Measurements from ENCODE around the gene PLAC1.

Gene PLAC1, protein sequence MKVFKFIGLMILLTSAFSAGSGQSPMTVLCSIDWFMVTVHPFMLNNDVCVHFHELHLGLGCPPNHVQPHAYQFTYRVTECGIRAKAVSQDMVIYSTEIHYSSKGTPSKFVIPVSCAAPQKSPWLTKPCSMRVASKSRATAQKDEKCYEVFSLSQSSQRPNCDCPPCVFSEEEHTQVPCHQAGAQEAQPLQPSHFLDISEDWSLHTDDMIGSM

GRCh38 chrX:134658002-134658759, at the start of gene PLAC1:
PLAC1 (minus strand) TSS chrX:134658471; CDS start chrX:134566682, 91,789 bp downstream.
- DNase-seq = no peak

DNA sequence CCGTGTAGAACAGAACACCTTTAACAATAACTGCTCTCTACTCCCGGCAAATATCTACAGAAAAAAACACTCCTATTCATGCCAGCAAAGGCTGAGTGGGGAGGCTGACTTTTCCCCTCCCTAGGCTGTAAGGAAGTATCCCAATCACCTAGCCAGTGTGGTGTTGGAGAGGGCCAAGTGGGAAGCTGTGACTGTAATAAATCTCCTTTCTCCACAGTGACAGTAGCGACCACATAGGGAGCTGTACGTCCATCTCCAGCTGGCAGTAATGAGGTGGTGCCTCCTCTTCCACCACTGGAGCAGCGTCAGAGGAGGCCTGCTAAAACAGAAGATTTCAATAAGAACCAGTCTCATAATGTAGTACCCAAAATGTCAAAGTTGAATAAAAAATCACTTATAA, 47.9 kb upstream of the PLAC1 start:
- DNase-seq = no peak

DNA sequence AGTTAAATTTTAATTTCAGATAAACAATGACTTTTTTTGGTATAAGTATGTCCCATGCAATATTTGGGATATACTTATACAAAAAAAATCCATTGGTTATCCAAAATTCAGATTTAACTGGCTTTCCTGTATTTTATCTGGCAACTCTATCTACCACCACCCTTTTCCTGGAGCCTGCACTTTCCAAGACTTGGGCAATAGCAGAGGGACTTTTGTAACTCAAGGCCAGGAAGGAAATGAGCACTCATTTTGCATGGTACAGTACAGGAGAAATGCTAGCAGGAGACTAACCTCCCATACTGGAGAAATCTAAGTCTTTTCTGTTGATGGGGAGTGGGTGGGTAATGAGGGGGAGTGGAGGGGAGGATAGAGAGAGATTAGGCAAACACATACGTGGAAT, 37.7 kb upstream of the PLAC1 start:
- DNase-seq = no peak

DNA sequence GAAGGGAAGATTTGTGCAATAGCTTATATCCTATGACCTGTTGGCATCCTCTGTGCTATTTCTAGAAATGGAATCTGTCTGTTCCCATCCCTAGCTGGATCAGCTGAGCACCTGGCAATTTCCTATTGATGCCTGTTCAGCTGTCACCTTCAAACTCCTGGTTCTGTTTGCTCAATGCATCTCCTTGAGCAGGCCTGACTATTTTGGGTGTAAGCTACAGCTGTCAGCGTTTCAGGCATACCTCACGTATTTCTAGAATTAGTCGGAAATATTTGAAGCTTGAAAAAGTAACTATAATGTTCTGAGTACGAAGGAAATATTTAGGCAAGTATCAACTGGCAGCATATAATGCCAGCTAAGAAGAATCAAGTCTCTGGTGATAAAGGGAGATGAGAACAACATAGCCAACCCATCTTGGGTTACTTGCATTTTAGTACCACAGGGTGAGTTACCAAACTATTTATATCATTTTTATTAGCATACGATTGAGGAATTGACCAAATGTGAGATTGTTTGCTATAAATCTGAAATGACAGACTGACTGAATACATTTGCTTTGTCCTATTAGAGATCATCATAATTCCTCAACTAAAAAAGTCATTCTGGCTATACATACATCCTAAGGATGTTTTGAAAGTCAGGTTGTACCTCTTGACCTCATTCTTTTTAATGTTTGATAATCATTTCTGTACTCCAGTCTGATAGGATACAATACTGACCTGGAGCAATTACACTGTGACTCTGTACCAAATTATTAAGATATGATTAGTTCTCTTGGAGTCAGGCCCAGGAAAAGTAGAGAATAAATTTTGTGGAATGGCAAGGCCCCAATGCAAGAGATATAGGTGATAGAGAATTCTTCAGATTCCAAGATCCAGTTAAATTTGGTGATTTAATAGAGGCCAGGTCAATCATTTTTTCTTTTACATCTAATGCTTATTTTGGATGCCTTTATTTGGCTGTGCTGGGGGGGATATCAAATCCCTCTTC, 36.4 kb upstream of the PLAC1 start:
- no peak for DNase-seq

- no peak for DNase-seq
These were observed 35.4 kb upstream of the PLAC1 start for GRCh38 chrX:134693644-134694043.

DNA sequence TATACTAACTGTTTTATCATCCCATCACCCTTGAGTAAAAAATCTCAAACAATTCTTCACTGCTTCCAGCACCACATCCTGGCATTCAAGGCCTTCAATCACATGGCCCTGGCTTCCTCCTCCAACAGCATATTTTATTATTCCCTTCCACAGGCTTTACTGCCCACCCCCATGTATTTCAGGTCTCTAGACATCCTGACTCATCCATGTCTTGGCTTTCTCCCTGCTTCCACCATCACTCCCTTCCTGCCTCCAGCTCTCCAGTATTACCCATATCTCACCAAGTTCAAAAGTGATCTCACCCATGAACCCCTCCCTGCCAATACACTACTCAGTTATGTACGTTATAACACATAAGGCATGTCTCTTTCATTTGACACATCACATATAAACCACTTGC, 34.7 kb upstream of the PLAC1 start:
- DNase-seq = no peak

DNA sequence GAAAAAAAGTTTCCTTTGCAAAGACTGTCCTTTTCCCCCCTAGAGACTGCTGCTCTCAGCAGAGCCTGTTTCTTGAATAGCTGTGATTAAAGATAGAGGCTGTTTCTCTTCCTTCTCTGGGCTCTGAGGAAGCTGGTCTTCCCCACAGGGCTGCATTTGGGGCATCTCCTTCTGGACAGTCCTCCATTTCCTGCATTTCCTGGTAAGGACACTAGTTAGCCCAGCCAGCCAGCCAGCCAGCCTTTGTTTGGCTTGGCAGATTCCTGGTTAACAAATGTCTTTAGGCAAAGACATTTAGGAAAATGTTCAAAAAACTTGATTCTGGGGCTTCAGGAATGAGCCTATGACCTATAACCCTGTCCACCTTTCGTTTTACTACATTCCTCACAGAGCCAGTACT, 34.0 kb upstream of the PLAC1 start:
- no peak for DNase-seq

GRCh38 chrX:134691453-134691852, 33.2 kb upstream of the PLAC1 start:
- DNase-seq = no peak

GRCh38 chrX:134688839-134689238, 30.6 kb upstream of the PLAC1 start:
- DNase-seq = no peak

DNA sequence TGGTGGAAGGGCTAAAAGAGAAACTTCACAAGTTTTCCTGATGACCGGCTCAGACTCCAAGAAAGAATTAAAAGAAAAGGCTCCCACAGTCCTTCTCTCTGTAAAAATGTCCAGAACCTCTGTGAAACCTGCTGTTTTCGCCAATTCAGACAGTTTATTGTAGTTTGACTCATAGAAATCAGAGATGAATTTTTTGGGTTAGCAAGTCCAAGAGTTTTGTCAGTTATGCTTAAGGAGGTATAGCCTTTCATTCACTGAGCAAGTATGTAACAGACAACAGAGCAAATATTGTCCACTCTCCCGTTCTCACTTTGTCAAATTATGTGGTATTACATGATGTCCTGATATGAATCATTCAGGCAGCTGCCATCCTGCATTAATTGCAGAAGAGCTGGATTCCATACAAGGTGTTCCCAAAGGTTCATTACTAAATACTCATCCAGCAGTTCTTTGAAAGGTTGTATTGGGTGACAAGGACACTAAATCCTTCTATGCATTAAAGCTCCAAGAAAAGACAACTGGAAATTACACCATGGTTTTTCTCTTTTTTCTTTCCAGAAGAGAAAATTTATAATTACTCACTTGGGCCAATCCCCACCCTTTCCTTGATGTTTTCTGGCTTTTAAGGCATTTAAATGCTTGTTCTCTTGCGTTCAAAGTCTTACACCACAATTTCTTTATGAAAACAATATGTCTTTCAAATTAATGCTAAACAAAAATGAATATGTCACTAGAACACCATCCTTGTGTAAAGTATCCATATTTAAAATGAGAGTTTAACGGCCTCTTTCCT, 30.0 kb upstream of the PLAC1 start:
- no peak for DNase-seq

GRCh38 chrX:134685668-134686067, 27.4 kb upstream of the PLAC1 start:
- no peak for DNase-seq

DNA sequence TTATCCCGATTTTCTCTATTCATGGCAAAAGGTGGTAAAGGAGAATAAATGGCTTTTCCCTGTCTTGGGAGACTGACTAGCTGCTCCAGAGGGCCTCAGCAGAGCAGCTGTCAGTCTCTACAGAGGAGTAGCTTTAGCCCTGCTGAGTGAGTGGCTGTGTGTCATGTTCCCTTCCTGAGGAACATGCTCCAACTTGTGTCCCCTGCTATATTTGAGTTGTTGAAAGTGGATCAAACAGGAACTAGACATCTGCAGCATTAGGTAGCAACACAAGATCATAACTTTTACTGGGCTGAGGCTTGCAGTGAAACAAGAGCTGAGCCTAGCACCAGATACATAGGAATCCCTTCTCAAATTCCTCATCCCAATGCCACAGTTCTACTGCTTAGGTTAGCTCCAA, 26.7 kb upstream of the PLAC1 start:
- DNase-seq = no peak

- no peak for DNase-seq
These were observed 25.2 kb upstream of the PLAC1 start for GRCh38 chrX:134683351-134684005.

- no peak for DNase-seq
These were observed 23.8 kb upstream of the PLAC1 start for GRCh38 chrX:134682081-134682480.

GRCh38 chrX:134679644-134680043, 21.4 kb upstream of the PLAC1 start:
- DNase-seq = no peak

DNA sequence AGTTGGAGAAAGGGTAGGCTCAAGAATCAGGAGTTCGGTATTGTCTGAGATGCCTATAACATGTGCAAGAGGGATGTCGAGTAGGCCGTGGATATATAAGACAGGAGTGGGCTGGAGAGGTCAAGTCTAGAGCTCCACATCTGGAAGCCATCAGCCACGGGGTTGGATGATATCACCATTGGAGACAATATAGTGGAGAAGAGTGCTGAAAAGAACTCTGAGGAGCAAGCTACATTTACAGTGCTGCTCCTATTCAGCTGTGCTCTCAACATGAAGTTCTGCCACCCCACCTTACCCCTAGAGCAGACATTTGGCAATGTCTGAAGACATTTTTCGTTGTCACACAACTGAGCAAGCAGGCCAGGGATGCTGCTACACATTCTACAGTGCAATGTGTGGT, 20.9 kb upstream of the PLAC1 start:
- DNase-seq = no peak

GRCh38 chrX:134677332-134677731, 19.1 kb upstream of the PLAC1 start:
- DNase-seq = no peak

- no peak for DNase-seq
These were observed 18.2 kb upstream of the PLAC1 start for GRCh38 chrX:134676436-134676835.

DNA sequence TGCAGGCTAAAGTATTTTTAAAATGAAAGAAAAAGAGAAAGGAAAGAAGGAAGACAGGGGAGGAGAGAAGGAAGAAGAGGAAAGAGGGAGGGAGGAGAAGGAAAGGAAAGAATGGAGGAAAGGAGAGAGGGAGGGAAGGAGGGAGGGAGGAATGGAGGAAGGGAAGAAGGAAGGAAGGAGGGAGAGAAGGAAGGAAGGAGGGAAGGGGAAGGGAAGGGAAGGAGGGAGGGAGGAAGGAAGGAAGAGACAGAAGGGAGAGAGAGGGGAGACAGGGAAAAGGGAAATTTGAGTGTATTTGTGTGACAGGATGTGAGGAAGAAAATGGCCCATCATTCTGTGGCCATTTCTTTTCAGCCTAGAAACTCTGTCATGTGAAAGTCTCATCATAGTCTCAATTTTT, 14.9 kb upstream of the PLAC1 start:
- no peak for DNase-seq

- DNase-seq = no peak
These were observed 13.8 kb upstream of the PLAC1 start for GRCh38 chrX:134672101-134672500.

GRCh38 chrX:134671294-134671693, 13.0 kb upstream of the PLAC1 start:
- no peak for DNase-seq

All from hematopoietic multipotent progenitor cell treated with erythropoietin and hydrocortisone succinate and interleukin-3 and kit ligand, for 8 days (in vitro differentiated cells).